ENCODE measurements around the gene FGF21.
A peak's percentile ranks its signal among the peaks of the same experiment; 100 is the strongest.

FGF21 gene

DNA sequence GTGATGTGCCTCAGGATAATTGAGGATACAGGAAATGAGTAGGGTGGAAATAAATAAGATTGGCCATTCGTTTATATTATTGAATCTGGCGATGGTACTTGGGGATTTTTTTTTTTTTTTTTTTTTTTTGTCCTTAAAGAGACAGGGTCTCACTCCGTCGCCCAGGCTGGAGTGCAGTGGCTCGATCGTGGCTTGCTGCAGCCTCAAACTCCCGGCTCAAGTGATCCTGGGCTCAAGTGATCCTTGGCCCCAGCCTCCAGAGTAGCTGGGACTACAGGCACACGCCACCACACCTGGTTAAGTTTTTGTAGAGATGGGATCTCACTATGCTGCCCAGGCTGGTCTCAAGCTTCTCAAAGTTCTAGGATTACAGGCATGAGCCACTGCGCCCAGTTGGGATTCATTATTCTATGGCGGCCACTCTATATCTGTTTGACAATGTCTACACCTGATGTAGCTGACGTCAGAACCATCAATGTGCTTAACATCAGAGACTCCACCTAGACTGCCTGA lies 33.1 kb upstream of the FGF21 start:
- Histone ChIP-seq H3K27me3 (ENCODE audit: insufficient read depth, low read length, poor library complexity) (no peaks in the 10 kb centered on the region), H3K27ac (ENCODE audit: low read length) (no peak overlapping the region), H3K79me2 (ENCODE audit: insufficient read depth, low read length) (peaks cover 3% of the 10 kb centered on the region; the same call in 1 of the 2 replicates), H3K9me3 (ENCODE audit: insufficient read depth, low read length, severe bottlenecking) (peaks cover 4% of the 10 kb centered on the region), H3K9ac (ENCODE audit: low read depth, low read length) (no peak overlapping the region), H3K4me3 (ENCODE audit: low read depth in 1 of 2, low read length in 2 of 2) (peak overlapping the region in 1 of 2 experiments; percentile 60; a peak in 1 of 4 replicates), H3K4me2 (ENCODE audit: insufficient read depth, low read length) (no peak overlapping the region), H2AFZ (ENCODE audit: low read depth, low read length) (no peak overlapping the region), H3K36me3 (ENCODE audit: insufficient read depth, low read length) (peaks cover 9% of the 10 kb centered on the region), H3K4me1 (ENCODE audit: insufficient read depth, low read length) (peaks cover 49% of the 10 kb centered on the region), H4K20me1 (ENCODE audit: insufficient read depth, low read length) (no peaks in the 10 kb centered on the region)
- no peak for DNase-seq
- no peak for ATAC-seq (ENCODE audit: insufficient read depth, low read depth)
- TF ChIP-seq, protein P1, sequence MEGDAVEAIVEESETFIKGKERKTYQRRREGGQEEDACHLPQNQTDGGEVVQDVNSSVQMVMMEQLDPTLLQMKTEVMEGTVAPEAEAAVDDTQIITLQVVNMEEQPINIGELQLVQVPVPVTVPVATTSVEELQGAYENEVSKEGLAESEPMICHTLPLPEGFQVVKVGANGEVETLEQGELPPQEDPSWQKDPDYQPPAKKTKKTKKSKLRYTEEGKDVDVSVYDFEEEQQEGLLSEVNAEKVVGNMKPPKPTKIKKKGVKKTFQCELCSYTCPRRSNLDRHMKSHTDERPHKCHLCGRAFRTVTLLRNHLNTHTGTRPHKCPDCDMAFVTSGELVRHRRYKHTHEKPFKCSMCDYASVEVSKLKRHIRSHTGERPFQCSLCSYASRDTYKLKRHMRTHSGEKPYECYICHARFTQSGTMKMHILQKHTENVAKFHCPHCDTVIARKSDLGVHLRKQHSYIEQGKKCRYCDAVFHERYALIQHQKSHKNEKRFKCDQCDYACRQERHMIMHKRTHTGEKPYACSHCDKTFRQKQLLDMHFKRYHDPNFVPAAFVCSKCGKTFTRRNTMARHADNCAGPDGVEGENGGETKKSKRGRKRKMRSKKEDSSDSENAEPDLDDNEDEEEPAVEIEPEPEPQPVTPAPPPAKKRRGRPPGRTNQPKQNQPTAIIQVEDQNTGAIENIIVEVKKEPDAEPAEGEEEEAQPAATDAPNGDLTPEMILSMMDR (IDR thresholded peaks at IDR 0.05; ENCODE audit: borderline replicate concordance, extremely low read depth, low read length, poor library complexity, severe bottlenecking): no peak
- no peak for TF ChIP-seq EZH2 (IDR thresholded peaks at IDR 0.05; ENCODE audit: borderline replicate concordance, low read depth, low read length, severe bottlenecking)

DNA sequence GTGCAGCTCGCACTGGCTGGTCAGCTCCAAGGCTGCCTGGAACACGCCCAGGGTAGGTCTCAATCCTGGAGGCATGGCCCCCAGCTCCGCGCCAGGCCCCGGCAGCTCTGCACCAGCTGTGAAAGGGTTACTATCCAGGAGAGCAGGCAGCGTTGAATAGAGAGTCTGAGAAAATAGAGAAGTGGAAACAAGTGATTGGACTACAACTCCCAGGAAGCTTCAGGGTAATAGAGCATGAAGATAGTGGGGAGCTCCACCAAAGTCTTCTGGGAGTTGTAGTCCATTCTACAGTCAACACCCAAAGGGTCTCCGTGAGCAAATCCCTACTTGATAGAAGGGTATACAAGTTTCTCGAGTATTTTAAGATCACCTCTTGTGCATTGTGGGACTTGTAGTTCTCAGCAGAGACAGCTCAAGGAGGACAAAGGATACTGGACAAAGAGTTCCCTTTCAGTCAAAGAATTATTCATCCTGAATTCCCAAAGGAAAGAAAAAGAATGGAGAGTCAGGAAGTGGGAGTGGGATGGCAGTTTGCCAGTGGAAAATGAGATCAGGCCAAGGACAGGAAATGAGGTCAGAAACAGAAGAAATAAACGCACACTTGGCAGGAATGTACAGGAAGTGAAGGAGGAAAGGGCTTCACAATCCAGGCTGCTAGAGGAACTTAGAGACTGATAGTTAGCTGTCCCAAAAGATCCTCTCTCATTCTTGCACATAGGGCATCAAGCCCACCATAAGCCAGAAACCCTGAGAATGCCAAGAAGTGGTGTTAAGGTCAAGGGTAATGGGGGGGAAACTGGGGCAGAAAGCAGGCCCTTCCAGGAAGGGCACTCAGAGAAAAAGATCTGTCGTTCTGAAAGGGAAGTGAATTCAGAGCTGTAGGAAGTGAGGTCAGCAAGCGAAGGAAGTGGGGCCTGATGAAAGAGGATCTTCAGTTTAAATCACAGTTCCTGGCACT lies 30.2 kb upstream of the FGF21 start:
- peak overlapping the region; percentile 77 for H2AFZ ChIP-seq (ENCODE audit: low read depth, low read length)
- H3K36me3 ChIP-seq (ENCODE audit: insufficient read depth, low read length): peaks cover 9% of the 10 kb centered on the region
- no peak overlapping the region; the same call in 1 of the 2 replicates for H3K9ac ChIP-seq (ENCODE audit: low read depth, low read length)
- H3K4me2 ChIP-seq (ENCODE audit: insufficient read depth, low read length): peak overlapping the region; percentile 9; the same call in 1 of the 2 replicates
- DNase-seq (peak; percentile 69), ATAC-seq (ENCODE audit: insufficient read depth, low read depth) (peak; percentile 64)
- TF ChIP-seq, protein P1 (IDR thresholded peaks at IDR 0.05; ENCODE audit: borderline replicate concordance, extremely low read depth, low read length, poor library complexity, severe bottlenecking): no peak
- no peak for TF ChIP-seq EZH2 (IDR thresholded peaks at IDR 0.05; ENCODE audit: borderline replicate concordance, low read depth, low read length, severe bottlenecking)
- peak overlapping the region; percentile 81 for H3K27ac ChIP-seq (ENCODE audit: low read length)
- H4K20me1 ChIP-seq (ENCODE audit: insufficient read depth, low read length): no peaks in the 10 kb centered on the region
- peak overlapping the region in 1 of 2 experiments; percentile 5; a peak in 1 of 4 replicates for H3K4me3 ChIP-seq (ENCODE audit: low read depth in 1 of 2, low read length in 2 of 2)
- H3K27me3 ChIP-seq (ENCODE audit: insufficient read depth, low read length, poor library complexity): no peaks in the 10 kb centered on the region
- H3K9me3 ChIP-seq (ENCODE audit: insufficient read depth, low read length, severe bottlenecking): peaks cover 4% of the 10 kb centered on the region
- H3K4me1 ChIP-seq (ENCODE audit: insufficient read depth, low read length): peaks cover 45% of the 10 kb centered on the region
- peaks cover 3% of the 10 kb centered on the region; the same call in 1 of the 2 replicates for H3K79me2 ChIP-seq (ENCODE audit: insufficient read depth, low read length)

DNA sequence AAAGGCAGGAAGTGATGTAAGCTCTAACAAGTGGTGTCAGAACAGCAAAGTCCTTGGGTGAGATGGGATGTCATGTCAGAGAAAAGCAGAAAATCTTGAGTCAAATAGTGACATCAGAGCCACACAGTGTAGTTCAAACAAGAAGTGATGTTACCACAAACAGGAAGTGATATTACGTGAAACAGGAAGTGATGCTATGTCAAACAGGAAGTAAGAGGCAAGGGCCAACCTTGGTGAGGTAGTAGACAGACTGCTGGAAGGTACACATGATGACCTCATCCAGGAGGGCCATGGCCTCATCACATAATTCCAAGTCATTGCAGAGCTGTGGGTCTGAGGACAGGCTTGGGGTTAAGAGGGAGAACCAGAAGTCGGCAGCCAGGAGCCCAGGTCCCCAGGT lies 28.8 kb upstream of the FGF21 start:
- ATAC-seq (ENCODE audit: insufficient read depth, low read depth) (peak; percentile 36; the same call in 2 of the 3 replicates), DNase-seq (peak; percentile 48)
- H3K27ac ChIP-seq (ENCODE audit: low read length): peak overlapping the region; percentile 71
- no peak overlapping the region for H3K9ac ChIP-seq (ENCODE audit: low read depth, low read length)
- no peak overlapping the region; a peak in 1 of 4 replicates for H3K4me3 ChIP-seq (ENCODE audit: low read depth in 1 of 2, low read length in 2 of 2)
- peaks cover 9% of the 10 kb centered on the region for H3K36me3 ChIP-seq (ENCODE audit: insufficient read depth, low read length)
- peak overlapping the region; percentile 8; the same call in 1 of the 2 replicates for H3K4me2 ChIP-seq (ENCODE audit: insufficient read depth, low read length)
- no peak for TF ChIP-seq EZH2 (IDR thresholded peaks at IDR 0.05; ENCODE audit: borderline replicate concordance, low read depth, low read length, severe bottlenecking)
- TF ChIP-seq, protein P1 (IDR thresholded peaks at IDR 0.05; ENCODE audit: borderline replicate concordance, extremely low read depth, low read length, poor library complexity, severe bottlenecking): no peak
- H2AFZ ChIP-seq (ENCODE audit: low read depth, low read length): peak overlapping the region; percentile 75
- peaks cover 3% of the 10 kb centered on the region; the same call in 1 of the 2 replicates for H3K79me2 ChIP-seq (ENCODE audit: insufficient read depth, low read length)
- peaks cover 35% of the 10 kb centered on the region for H3K4me1 ChIP-seq (ENCODE audit: insufficient read depth, low read length)
- H4K20me1 ChIP-seq (ENCODE audit: insufficient read depth, low read length): no peaks in the 10 kb centered on the region
- H3K9me3 ChIP-seq (ENCODE audit: insufficient read depth, low read length, severe bottlenecking): peaks cover 4% of the 10 kb centered on the region
- H3K27me3 ChIP-seq (ENCODE audit: insufficient read depth, low read length, poor library complexity): no peaks in the 10 kb centered on the region
